OCI-LY7 (cell line): ENCODE measurements around the gene PCNX2.

Experiments
- EZH2phosphoT487 ChIP-seq: fragments of 200-600 bp; sonication (generic); IDR thresholded peaks from 2 replicates; pipeline ENCODE4 v1.6.1; 2018; ENCODE audit warnings: low read depth, borderline replicate concordance, mild to moderate bottlenecking, mixed run types, antibody characterized with exemption, low read length, moderate library complexity, mixed read lengths
- TF ChIP-seq, protein P1 (sequence below): fragments of 200-600 bp; sonication (generic); conservative IDR thresholded peaks from 2 replicates; pipeline ENCODE4 v1.5.1; 2014; ENCODE audit warnings: mild to moderate bottlenecking, antibody characterized with exemption, low read length, moderate library complexity, mixed read lengths

DNA sequence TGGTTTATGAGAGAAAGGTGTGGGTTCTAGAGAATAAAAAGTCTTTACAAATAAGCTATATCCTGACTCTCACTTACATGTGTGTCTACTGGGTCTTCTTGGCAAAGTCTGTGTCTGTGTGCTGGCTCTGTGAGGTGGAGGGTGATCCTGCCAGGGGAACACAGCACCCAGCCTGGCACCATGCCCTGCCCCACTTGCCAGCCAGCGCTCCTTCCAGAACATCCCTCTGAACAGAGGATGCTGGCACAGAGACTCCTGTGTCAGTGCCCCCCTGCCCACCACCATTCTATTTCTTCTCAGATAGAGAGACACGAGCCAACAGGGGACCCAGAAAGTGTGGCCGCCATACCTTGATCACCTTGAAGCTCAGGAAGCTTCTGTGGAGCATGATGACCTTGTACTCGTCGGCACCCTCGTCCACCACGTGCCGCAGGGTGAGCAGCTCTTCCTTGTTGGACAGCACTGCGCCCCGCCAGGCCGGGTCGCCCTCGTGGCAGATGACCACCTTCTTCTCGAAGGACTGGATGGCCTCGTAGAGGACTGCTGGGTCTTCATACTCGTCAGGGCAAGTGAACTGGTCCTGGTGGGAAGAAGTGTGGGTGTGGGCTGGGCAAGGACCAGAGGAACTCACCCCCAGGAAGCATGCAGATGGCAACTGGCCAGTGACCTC lies 295.4 kb downstream of the PCNX2 start:
- TF ChIP-seq, protein P1, sequence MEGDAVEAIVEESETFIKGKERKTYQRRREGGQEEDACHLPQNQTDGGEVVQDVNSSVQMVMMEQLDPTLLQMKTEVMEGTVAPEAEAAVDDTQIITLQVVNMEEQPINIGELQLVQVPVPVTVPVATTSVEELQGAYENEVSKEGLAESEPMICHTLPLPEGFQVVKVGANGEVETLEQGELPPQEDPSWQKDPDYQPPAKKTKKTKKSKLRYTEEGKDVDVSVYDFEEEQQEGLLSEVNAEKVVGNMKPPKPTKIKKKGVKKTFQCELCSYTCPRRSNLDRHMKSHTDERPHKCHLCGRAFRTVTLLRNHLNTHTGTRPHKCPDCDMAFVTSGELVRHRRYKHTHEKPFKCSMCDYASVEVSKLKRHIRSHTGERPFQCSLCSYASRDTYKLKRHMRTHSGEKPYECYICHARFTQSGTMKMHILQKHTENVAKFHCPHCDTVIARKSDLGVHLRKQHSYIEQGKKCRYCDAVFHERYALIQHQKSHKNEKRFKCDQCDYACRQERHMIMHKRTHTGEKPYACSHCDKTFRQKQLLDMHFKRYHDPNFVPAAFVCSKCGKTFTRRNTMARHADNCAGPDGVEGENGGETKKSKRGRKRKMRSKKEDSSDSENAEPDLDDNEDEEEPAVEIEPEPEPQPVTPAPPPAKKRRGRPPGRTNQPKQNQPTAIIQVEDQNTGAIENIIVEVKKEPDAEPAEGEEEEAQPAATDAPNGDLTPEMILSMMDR = no peak
- TF ChIP-seq EZH2phosphoT487 = no peak
